Right lobe of liver (tissue), 4 donors: ENCODE data around the gene CCDC197.

Experiments used
- POLR2A ChIP-seq: fragments of 450-650 bp; IDR thresholded peaks from one replicate; pipeline ENCODE4 v1.6.1; 2017; ENCODE audit warnings: antibody characterized with exemption, mild to moderate bottlenecking
- TF ChIP-seq, protein P1 (sequence below), 4 donors: fragments of 200-600 bp in 3 of 4; fragments of 450-650 bp in 1 of 4; IDR thresholded peaks; one replicate each; pipeline versions ENCODE4 v1.5.1 to v1.8.0; 2016 to 2022; ENCODE audit warnings: antibody characterized with exemption in 4 of 4, mild to moderate bottlenecking in 2 of 4
- donor health status: DM: no; HTN: no; CAD: no.
- donor health status: DM: no; HTN: no; CAD: no.
- donor health status: DM: no; HTN: yes; CAD: no.

- TF ChIP-seq, protein P1, sequence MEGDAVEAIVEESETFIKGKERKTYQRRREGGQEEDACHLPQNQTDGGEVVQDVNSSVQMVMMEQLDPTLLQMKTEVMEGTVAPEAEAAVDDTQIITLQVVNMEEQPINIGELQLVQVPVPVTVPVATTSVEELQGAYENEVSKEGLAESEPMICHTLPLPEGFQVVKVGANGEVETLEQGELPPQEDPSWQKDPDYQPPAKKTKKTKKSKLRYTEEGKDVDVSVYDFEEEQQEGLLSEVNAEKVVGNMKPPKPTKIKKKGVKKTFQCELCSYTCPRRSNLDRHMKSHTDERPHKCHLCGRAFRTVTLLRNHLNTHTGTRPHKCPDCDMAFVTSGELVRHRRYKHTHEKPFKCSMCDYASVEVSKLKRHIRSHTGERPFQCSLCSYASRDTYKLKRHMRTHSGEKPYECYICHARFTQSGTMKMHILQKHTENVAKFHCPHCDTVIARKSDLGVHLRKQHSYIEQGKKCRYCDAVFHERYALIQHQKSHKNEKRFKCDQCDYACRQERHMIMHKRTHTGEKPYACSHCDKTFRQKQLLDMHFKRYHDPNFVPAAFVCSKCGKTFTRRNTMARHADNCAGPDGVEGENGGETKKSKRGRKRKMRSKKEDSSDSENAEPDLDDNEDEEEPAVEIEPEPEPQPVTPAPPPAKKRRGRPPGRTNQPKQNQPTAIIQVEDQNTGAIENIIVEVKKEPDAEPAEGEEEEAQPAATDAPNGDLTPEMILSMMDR (IDR thresholded peaks at IDR 0.05) = no peak
- no peak for TF ChIP-seq POLR2A
Measured at GRCh38 chr14:93950948-93951634, 46.0 kb upstream of the CCDC197 start.
